Measurements from ENCODE around the gene DVL3.

DVL3 gene

DNA sequence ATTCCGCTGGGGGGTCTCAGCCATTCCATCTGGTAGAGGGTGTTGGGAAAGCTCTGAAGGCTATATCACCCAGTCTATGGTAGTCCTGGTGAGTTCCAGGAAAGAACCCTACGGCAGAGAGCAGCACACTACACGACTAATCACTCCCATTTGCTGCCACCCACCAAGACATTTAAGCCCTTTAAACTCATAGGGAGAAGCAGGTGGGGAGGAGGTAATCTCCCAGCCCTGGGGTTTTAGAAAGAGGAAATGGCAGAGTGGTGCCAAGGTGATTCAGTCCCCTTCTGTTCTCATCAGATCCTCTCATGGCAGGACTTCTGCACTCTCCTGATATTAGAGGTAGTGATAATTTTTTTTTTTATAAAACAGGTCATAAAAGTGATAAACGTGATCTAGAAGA is 63.6 kb downstream of the DVL3 start:
- Histone ChIP-seq H2BK120ac (ENCODE audit: low read depth, low read length) (no peak overlapping the region), H2BK12ac (ENCODE audit: low read length in 2 of 2) (no peak overlapping the region), H3K4me3 (ENCODE audit: insufficient read depth in 1 of 2, low read depth in 1 of 2, low read length in 2 of 2) (no peak overlapping the region), H4K91ac (ENCODE audit: low read length) (no peak overlapping the region), H3K27ac (ENCODE audit: low read length, poor library complexity, severe bottlenecking) (no peak overlapping the region), H3K9me3 (ENCODE audit: control insufficient read depth, low read length) (no peaks in the 10 kb centered on the region), H2BK15ac (ENCODE audit: low read depth, poor library complexity, severe bottlenecking) (no peak overlapping the region), H3K4me2 (ENCODE audit: low read length, poor library complexity, severe bottlenecking) (no peak overlapping the region), H3K18ac (ENCODE audit: low read depth in 1 of 2, low read length in 2 of 2) (no peak overlapping the region), H3K36me3 (ENCODE audit: control insufficient read depth in 1 of 2, insufficient read depth in 2 of 2, low read depth in 1 of 2, low read length in 2 of 2) (no peaks in the 10 kb centered on the region), H3K4me1 (ENCODE audit: control insufficient read depth, insufficient read depth, low read depth, low read length) (no peaks in the 10 kb centered on the region), H3K14ac (ENCODE audit: low read length in 2 of 2) (no peak overlapping the region), H2AK5ac (ENCODE audit: low read length, severe bottlenecking) (no peak overlapping the region), H4K8ac (ENCODE audit: low read length) (no peak overlapping the region), H3K79me1 (replicated peaks; ENCODE audit: low read length, poor library complexity, severe bottlenecking) (no peaks in the 10 kb centered on the region), H3K4ac (ENCODE audit: low read depth in 1 of 2, low read length in 2 of 2) (no peak overlapping the region), H3K27me3 (ENCODE audit: control insufficient read depth in 1 of 2, insufficient read depth in 1 of 2, low read length in 2 of 2) (peaks cover 0 to 24% of the 10 kb centered on the region in 2 experiments), H3K9ac (ENCODE audit: low read length) (no peak overlapping the region), H3K23ac (ENCODE audit: low read length in 2 of 2) (no peak overlapping the region), H2AFZ (ENCODE audit: low read depth, low read length) (no peak overlapping the region), H2BK5ac (ENCODE audit: low read depth, low read length, poor library complexity, severe bottlenecking) (no peak overlapping the region)
- no peak for DNase-seq
- WGBS = 100% methylated on average over 1 of the region's 4 CpGs

GRCh38 chr3:184222521-184222920 is 67.3 kb downstream of the DVL3 start:
- H3K23ac ChIP-seq (ENCODE audit: low read length in 2 of 2) = no peak overlapping the region
- H3K14ac ChIP-seq (ENCODE audit: low read length in 2 of 2) = no peak overlapping the region
- no peak overlapping the region for H2AFZ ChIP-seq (ENCODE audit: low read depth, low read length)
- no peak overlapping the region for H3K4ac ChIP-seq (ENCODE audit: low read depth in 1 of 2, low read length in 2 of 2)
- no peak overlapping the region for H4K91ac ChIP-seq (ENCODE audit: low read length)
- no peak overlapping the region for H3K9ac ChIP-seq (ENCODE audit: low read length)
- H4K8ac ChIP-seq (ENCODE audit: low read length) = no peak overlapping the region
- H2BK15ac ChIP-seq (ENCODE audit: low read depth, poor library complexity, severe bottlenecking) = no peak overlapping the region
- H3K9me3 ChIP-seq (ENCODE audit: control insufficient read depth, low read length) = no peaks in the 10 kb centered on the region
- H2BK12ac ChIP-seq (ENCODE audit: low read length in 2 of 2) = no peak overlapping the region
- H2BK5ac ChIP-seq (ENCODE audit: low read depth, low read length, poor library complexity, severe bottlenecking) = no peak overlapping the region
- H2AK5ac ChIP-seq (ENCODE audit: low read length, severe bottlenecking) = no peak overlapping the region
- H3K4me2 ChIP-seq (ENCODE audit: low read length, poor library complexity, severe bottlenecking) = no peak overlapping the region
- 90% methylated on average over 3 of the region's 3 CpGs for WGBS
- no peak overlapping the region for H3K4me3 ChIP-seq (ENCODE audit: insufficient read depth in 1 of 2, low read depth in 1 of 2, low read length in 2 of 2)
- H3K18ac ChIP-seq (ENCODE audit: low read depth in 1 of 2, low read length in 2 of 2) = no peak overlapping the region
- H3K4me1 ChIP-seq (ENCODE audit: control insufficient read depth, insufficient read depth, low read depth, low read length) = no peaks in the 10 kb centered on the region
- H2BK120ac ChIP-seq (ENCODE audit: low read depth, low read length) = no peak overlapping the region
- no peak for DNase-seq
- peaks cover 18 to 49% of the 10 kb centered on the region in 2 experiments for H3K27me3 ChIP-seq (ENCODE audit: control insufficient read depth in 1 of 2, insufficient read depth in 1 of 2, low read length in 2 of 2)
- no peaks in the 10 kb centered on the region for H3K79me1 ChIP-seq (replicated peaks; ENCODE audit: low read length, poor library complexity, severe bottlenecking)
- H3K27ac ChIP-seq (ENCODE audit: low read length, poor library complexity, severe bottlenecking) = no peak overlapping the region
- no peaks in the 10 kb centered on the region for H3K36me3 ChIP-seq (ENCODE audit: control insufficient read depth in 1 of 2, insufficient read depth in 2 of 2, low read depth in 1 of 2, low read length in 2 of 2)

Measured in mesenchymal stem cell (in vitro differentiated cells and primary cell).